GM10248 (cell line): ENCODE data around the gene PAPSS2.

Experiments used
- CTCF ChIA-PET: fragments of 300-600 bp; sonication (Branson Sonifier 250); formaldehyde crosslinking; extraction: SDS; loops from one replicate; lab custom pipeline; 2021; ENCODE audit warnings: antibody characterized with exemption; lab: Yijun Ruan, JAX
- POLR2A ChIA-PET: fragments of 350-650 bp; sonication (Branson Sonifier 250); formaldehyde crosslinking; extraction: SDS; loops from one replicate; lab custom pipeline; 2020; ENCODE audit warnings: antibody characterized with exemption; lab: Yijun Ruan, JAX
- DNase-seq: peaks from one replicate; pipeline ENCODE4 v3.0.0; 2012; ENCODE audit errors: extremely low spot score
- CTCF ChIP-seq: IDR thresholded peaks from 2 replicates; pipeline ENCODE4 v1.5.1; 2012; ENCODE audit warnings: mild to moderate bottlenecking, low read depth; ENCODE audit errors: extremely low read depth, missing control alignments, control extremely low read depth

Gene PAPSS2

DNA sequence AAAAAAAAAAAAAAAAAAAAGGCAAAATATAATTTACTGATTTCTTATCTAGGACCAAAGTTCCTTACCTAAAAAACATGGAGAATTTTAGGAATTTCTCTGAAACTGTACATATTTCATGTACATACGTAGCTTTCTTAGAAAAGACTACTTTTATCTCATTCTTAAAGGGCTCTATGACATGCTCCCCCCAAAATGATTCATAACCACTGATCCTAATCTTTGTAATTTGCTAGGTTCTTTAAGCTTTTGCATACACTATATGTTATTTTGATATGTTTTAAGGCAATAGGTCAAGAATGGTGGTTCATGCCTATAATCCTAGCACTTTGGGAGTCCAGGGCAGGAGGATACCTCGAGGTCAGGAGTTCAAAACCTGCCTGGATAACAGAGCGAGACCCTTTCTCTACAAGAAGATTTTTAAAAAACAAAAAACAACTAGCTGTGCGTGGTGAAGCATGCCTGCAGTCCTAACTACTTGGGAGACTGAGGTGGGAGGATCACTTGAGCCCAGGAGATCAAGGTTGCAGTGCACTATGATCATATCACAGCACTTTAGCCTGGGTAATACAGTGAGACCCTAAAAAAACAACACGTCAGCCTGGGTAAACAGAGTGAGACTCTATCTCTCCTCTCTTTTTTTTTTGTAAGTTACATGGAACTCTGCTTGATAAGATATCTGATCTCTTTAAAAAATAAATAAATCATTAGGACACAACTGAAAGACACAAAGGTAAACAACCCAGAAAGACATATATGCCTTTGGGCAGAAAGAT, 103.6 kb downstream of the PAPSS2 start:
- POLR2A ChIA-PET: interaction anchor here (0.6 to 0.7 kb wide), 2 partner anchors 19 to 683 kb away, joined by 4 to 6 read pairs; no protein-coding TSS in a partner anchor
- CTCF ChIA-PET: interaction anchor here (0.8 to 1.2 kb wide), 4 partner anchors 8 to 34 kb away, joined by 3 to 4 read pairs (median 3); no protein-coding TSS in a partner anchor
- no peak for TF ChIP-seq CTCF
- DNase-seq: no peak

GRCh38 chr10:87764072-87764934, 104.6 kb downstream of the PAPSS2 start:
- POLR2A ChIA-PET: no interaction called here

GRCh38 chr10:87765666-87766376, 106.1 kb downstream of the PAPSS2 start:
- no peak for TF ChIP-seq CTCF
- DNase-seq: no peak
- ChIA-PET POLR2A (no interaction called here), CTCF (no interaction called here)

More at GRCh38 chr10:87764072-87764934, 104.6 kb downstream of the PAPSS2 start:
- TF ChIP-seq CTCF: no peak
- DNase-seq: no peak
- CTCF ChIA-PET: no interaction called here

GRCh38 chr10:87767253-87767652, 107.6 kb downstream of the PAPSS2 start:
- TF ChIP-seq CTCF: no peak
- ChIA-PET CTCF (no interaction called here), POLR2A (no interaction called here)
- no peak for DNase-seq

DNA sequence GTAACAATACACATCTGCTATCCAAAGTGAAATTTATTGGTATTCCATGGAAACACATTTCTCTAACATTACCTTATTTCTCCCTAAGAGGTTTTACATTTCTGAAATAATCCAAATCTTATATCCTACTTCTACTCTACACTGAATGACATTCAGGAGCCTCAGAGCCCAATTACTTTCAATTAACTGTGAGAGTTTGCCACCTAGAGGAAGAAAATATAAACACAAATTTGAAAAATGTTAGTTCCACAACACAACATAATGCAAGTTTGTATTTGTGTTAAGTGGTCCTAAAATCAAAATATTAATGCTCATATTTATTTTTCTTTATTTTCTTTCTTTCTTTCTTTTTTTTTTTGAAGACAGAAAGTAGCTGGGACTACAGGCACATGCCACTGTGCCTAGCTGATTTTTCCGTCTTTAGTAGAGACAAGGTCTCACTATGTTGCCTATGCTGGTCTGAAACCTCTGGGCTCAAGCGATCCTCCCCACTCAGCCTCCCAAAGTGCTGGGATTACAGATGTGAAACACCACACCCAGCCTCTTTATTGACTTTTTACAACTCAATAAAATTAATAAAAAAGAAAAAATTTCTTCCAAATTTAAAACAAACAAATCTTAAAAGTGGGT, 112.3 kb downstream of the PAPSS2 start:
- POLR2A ChIA-PET: no interaction called here
- CTCF ChIA-PET: interaction anchor here (1.1 to 1.6 kb wide), 4 partner anchors 9 to 126 kb away, joined by 3 to 4 read pairs (median 4); no protein-coding TSS in a partner anchor
- DNase-seq: peak; percentile 12
- peak; percentile 25 for TF ChIP-seq CTCF
